GM12878 (cell line): ENCODE results near the gene ADARB1. TPM values are rescaled to one million over a fixed set of nuclear protein-coding genes. Genes with fewer than 3 reads are reported as not detected.

ENCODE experiments used
- ATAC-seq: fragments of 200-7000 bp; cut with Tn5 transposase; 3 replicates; pipeline ENCODE4 v1.9.1; 2020; ENCODE audit warnings: mild to moderate bottlenecking, moderate library complexity
- BruUV-seq: library from RNA; stranded (reverse); fragments of 400-500 nt; replicated peaks from 2 replicates; lab custom pipeline; 2021; lab: Mats Ljungman, UMichigan
- CTCF ChIA-PET: fragments of 300-600 bp; sonication (Branson Sonifier 250); formaldehyde crosslinking; extraction: SDS; loops from one replicate; lab custom pipeline; 2021; ENCODE audit warnings: inconsistent platforms; lab: Yijun Ruan, JAX
- POLR2A ChIA-PET: fragments of 350-600 bp; formaldehyde crosslinking; extraction: SDS; loops from one replicate; lab custom pipeline; 2021; ENCODE audit warnings: inconsistent platforms; lab: Charles Lee
- RAD21 ChIA-PET: fragments of 300-600 bp; sonication (Branson Sonifier 250); formaldehyde crosslinking; loops from one replicate; lab custom pipeline; 2023; ENCODE audit warnings: antibody characterized with exemption; ENCODE audit not compliant: unreplicated experiment; lab: Charles Lee
- SMC1A ChIA-PET: fragments of 300-600 bp; sonication (Branson Sonifier 250); formaldehyde crosslinking; loops from one replicate; lab custom pipeline; 2023; ENCODE audit not compliant: unreplicated experiment, uncharacterized antibody; lab: Charles Lee
- DNase-seq: peaks from one replicate; pipeline ENCODE4 v3.0.0-alpha.2; 2011; ENCODE audit warnings: low read depth, low spot score
- FAIRE-seq: peaks from 3 replicates; lab custom pipeline; 2011; peaks lifted over from hg19 to GRCh38; lab: Jason Lieb, UNC
- H2AFZ ChIP-seq: 2 replicates; pipeline ENCODE4 v1.6.0; 2011; ENCODE audit warnings: low read depth, low read length, control low read depth; ENCODE audit not compliant: control insufficient read depth
- H3K27ac ChIP-seq: 2 replicates; pipeline ENCODE4 v1.5.1; 2011; ENCODE audit warnings: control low read depth; ENCODE audit not compliant: control insufficient read depth, insufficient read depth
- H3K27me3 ChIP-seq, 2 experiments: replicated peaks in 1 of 2; 2 replicates each; pipeline versions ENCODE4 v1.6.0 to v1.6.1; 2011; ENCODE audit warnings: low read length in 1 of 2; ENCODE audit not compliant: control insufficient read depth in 2 of 2, insufficient read depth in 2 of 2
- H3K36me3 ChIP-seq, 2 experiments: 2 replicates each; pipeline ENCODE4 v1.5.1; 2011; ENCODE audit warnings: low read length in 1 of 2; ENCODE audit not compliant: control insufficient read depth in 2 of 2, insufficient read depth in 2 of 2
- H3K4me1 ChIP-seq: 2 replicates; pipeline ENCODE4 v1.6.1; 2011; ENCODE audit warnings: mild to moderate bottlenecking, low read length, moderate library complexity, mixed read lengths; ENCODE audit not compliant: control insufficient read depth, insufficient read depth
- H3K4me2 ChIP-seq: 2 replicates; pipeline ENCODE4 v1.6.0; 2011; ENCODE audit warnings: control low read depth; ENCODE audit not compliant: control insufficient read depth, insufficient read depth
- H3K4me3 ChIP-seq: fragments of 200-600 bp; sonication (generic); 2 replicates; pipeline ENCODE4 v1.5.1; 2016
- H3K79me2 ChIP-seq: 2 replicates; pipeline ENCODE4 v1.6.0; 2011; ENCODE audit warnings: low read length; ENCODE audit not compliant: control insufficient read depth, insufficient read depth
- H3K9ac ChIP-seq: 2 replicates; pipeline ENCODE4 v1.8.0; 2011; ENCODE audit warnings: low read length, control low read depth, mixed read lengths; ENCODE audit not compliant: control insufficient read depth, insufficient read depth
- H3K9me3 ChIP-seq: replicated peaks from 3 replicates; pipeline ENCODE4 v1.5.1; 2011; ENCODE audit warnings: mild to moderate bottlenecking, low read length; ENCODE audit not compliant: control insufficient read depth, insufficient read depth
- H4K20me1 ChIP-seq: 2 replicates; pipeline ENCODE4 v1.6.0; 2011; ENCODE audit not compliant: control insufficient read depth, insufficient read depth
- CREB1 ChIP-seq: IDR thresholded peaks from 2 replicates; pipeline ENCODE4 v1.6.1; 2012; ENCODE audit warnings: low read depth, mild to moderate bottlenecking, inconsistent platforms
- KDM1A ChIP-seq: fragments of 200-600 bp; sonication (generic); IDR thresholded peaks from 2 replicates; pipeline ENCODE4 v1.6.1; 2016; ENCODE audit warnings: borderline replicate concordance
- NR2C2 ChIP-seq: IDR thresholded peaks from 2 replicates; pipeline ENCODE4 v1.6.1; 2011; ENCODE audit warnings: borderline replicate concordance, low read depth; ENCODE audit not compliant: control insufficient read depth, insufficient read length
- NRF1 ChIP-seq: conservative IDR thresholded peaks from 2 replicates; pipeline ENCODE4 v1.6.1; 2011; ENCODE audit warnings: mild to moderate bottlenecking, low read depth, low read length, improper control_type of control experiment
- RAD21 ChIP-seq: IDR thresholded peaks from 2 replicates; pipeline ENCODE4 v1.6.1; 2011; ENCODE audit warnings: mild to moderate bottlenecking, low read depth, low read length, moderate library complexity; ENCODE audit not compliant: insufficient read depth
- RAD51 ChIP-seq: fragments of 450-650 bp; IDR thresholded peaks from 2 replicates; pipeline ENCODE4 v1.6.1; 2016; ENCODE audit warnings: moderate library complexity, mild to moderate bottlenecking, inconsistent platforms
- SP1 ChIP-seq: IDR thresholded peaks from one replicate; pipeline ENCODE4 v1.6.1; 2011; ENCODE audit warnings: low read depth, low read length
- SPI1 ChIP-seq: IDR thresholded peaks from 2 replicates; pipeline ENCODE4 v1.6.1; 2011; ENCODE audit warnings: low read depth, mild to moderate bottlenecking, low read length, moderate library complexity, borderline replicate concordance; ENCODE audit not compliant: insufficient read depth
- SREBF1 ChIP-seq: IDR thresholded peaks from 2 replicates; pipeline ENCODE4 v1.6.1; 2012; ENCODE audit warnings: mild to moderate bottlenecking, low read length
- SUPT20H ChIP-seq: IDR thresholded peaks from 2 replicates; pipeline ENCODE4 v1.6.1; 2011; ENCODE audit warnings: low read depth, mild to moderate bottlenecking, low read length, moderate library complexity, borderline replicate concordance; ENCODE audit not compliant: control insufficient read depth
- TCF3 ChIP-seq: IDR thresholded peaks from 2 replicates; pipeline ENCODE4 v1.6.1; 2012; ENCODE audit warnings: low read depth, mild to moderate bottlenecking, low read length, borderline replicate concordance; ENCODE audit not compliant: insufficient read depth
- ZNF384 ChIP-seq: IDR thresholded peaks from 2 replicates; pipeline ENCODE4 v1.6.1; 2012; ENCODE audit warnings: low read depth, mild to moderate bottlenecking, low read length, improper control_type of control experiment, borderline replicate concordance
- WGBS: methylation state at CpG from one replicate; pipeline ENCODE4 v1.1.6; 2016; ENCODE audit warnings: low lambda C conversion rate; ENCODE audit not compliant: insufficient replicate concordance, insufficient coverage; ENCODE audit errors: missing lambda C conversion rate; 5-methylcytosine and 5-hydroxymethylcytosine counted together
- in situ Hi-C: fragments of 300-500 bp; cut with MboI; formaldehyde crosslinking; loops from 9 replicates; pipeline ENCODE4 v1.14.3; 2018; ENCODE audit warnings: mixed read lengths
- intact Hi-C: fragments of 100-400 bp; cut with micrococcal nuclease; formaldehyde crosslinking; loops from one replicate; pipeline ENCODE4 v1.14.2; 2022; ENCODE audit not compliant: unreplicated experiment
- polyA plus RNA-seq, 11 experiments: library from polyadenylated mRNA; depleted of rRNA in 4 of 11; unstranded in 6 of 11; stranded (reverse) in 5 of 11; fragments of >200 nt; fragmentation: Nextera tagmentation in 4 of 11; fragmentation: Illumina TruSeq in 1 of 11; extraction: Ambion mirVana in 4 of 11; extraction: Trizol in 1 of 11; gene quantifications; 1 replicate in 1 of 11; 2 replicates in 10 of 11; pipeline versions ENCODE4 v1.2.1 to v1.2.3, GENCODE V29; 2011 to 2016; ENCODE audit warnings: inconsistent platforms in 2 of 11, missing spikeins in 2 of 11, low read depth in 1 of 11
- total RNA-seq, 4 experiments: library from RNA; depleted of rRNA in 3 of 4; stranded (reverse); fragments of >200 nt in 3 of 4; fragmentation: Illumina TruSeq in 1 of 4; extraction: Trizol in 1 of 4; gene quantifications; 2 replicates each; pipeline versions ENCODE4 v1.2.1 to v1.2.3, GENCODE V29; 2013 to 2021
- TF ChIP-seq, protein P1 (sequence below): IDR thresholded peaks from 2 replicates; pipeline ENCODE4 v1.6.1; 2012; ENCODE audit warnings: mild to moderate bottlenecking, low read depth, low read length
- TF ChIP-seq, protein P2 (sequence below): fragments of 150-350 bp; IDR thresholded peaks from 2 replicates; pipeline ENCODE4 v1.6.1; 2014; ENCODE audit warnings: mild to moderate bottlenecking, low read depth, low read length
- TF ChIP-seq, protein P3 (sequence below): fragments of 450-650 bp; IDR thresholded peaks from 2 replicates; pipeline ENCODE4 v1.6.1; 2017; ENCODE audit warnings: antibody characterized with exemption, mild to moderate bottlenecking, moderate library complexity

Gene ADARB1
- total and polyA plus RNA-seq, 10 of the 15 experiments (the other 5 are each of a cell fraction or from before 2014, with no cell fraction given) = 5.7 to 61.7 (median 25.3) TPM

DNA sequence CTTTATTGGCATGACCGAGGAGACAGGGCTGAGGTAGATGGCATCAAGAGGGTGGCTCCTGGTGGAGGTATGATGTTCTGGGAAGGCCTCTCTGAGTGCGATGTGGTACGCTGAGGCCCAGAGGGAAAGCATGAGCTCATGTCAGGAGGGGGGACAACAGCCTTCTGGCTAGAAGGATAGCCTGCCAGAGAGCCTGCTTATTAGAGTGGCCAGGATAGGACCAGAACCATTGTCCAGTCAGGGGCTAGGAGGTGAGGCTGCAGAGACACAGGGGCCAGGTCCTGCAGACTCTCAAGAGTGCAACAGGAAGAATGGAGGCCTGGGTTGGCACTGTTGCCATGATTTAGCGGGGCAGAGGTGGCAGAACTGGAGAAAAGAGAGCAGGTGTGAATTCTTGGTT is 7.3 kb downstream of the ADARB1 start:
- H3K36me3 ChIP-seq = peaks cover 0 to 3% of the 10 kb centered on the region in 2 experiments; a peak in 2 of 4 replicates
- no peaks in the 10 kb centered on the region for H3K9me3 ChIP-seq
- no peaks in the 10 kb centered on the region for H3K79me2 ChIP-seq
- intact Hi-C loops (no loop called here), in situ Hi-C loops (no loop called here)
- WGBS = 29% methylated on average over 4 of the region's 4 CpGs
- DNase-seq = no peak
- ChIA-PET RAD21 (no interaction called here), CTCF (interaction anchor here (1.1 to 6.2 kb wide), 3 partner anchors 17 to 57 kb away, joined by 4 to 49 read pairs (median 6); no protein-coding TSS in a partner anchor), POLR2A (no interaction called here), SMC1A (interaction anchor here (6.3 to 6.4 kb wide), 2 partner anchors 17 to 47 kb away, joined by 35 to 77 read pairs; no protein-coding TSS in a partner anchor)
- H3K9ac ChIP-seq = no peak overlapping the region
- ATAC-seq = no peak
- no peak for FAIRE-seq
- H3K4me2 ChIP-seq = no peak overlapping the region
- H4K20me1 ChIP-seq = no peaks in the 10 kb centered on the region; the same call in 1 of the 2 replicates
- H3K27me3 ChIP-seq = peaks cover 0 to 5% of the 10 kb centered on the region in 2 experiments; a peak in 1 of 4 replicates
- TF ChIP-seq ZNF384 (no peak), NRF1 (no peak), RAD21 (no peak), SPI1 (no peak), KDM1A (no peak), TCF3 (no peak), SP1 (no peak), CREB1 (no peak), NR2C2 (no peak), SREBF1 (no peak), SUPT20H (no peak), RAD51 (no peak)
- TF ChIP-seq, protein P1, sequence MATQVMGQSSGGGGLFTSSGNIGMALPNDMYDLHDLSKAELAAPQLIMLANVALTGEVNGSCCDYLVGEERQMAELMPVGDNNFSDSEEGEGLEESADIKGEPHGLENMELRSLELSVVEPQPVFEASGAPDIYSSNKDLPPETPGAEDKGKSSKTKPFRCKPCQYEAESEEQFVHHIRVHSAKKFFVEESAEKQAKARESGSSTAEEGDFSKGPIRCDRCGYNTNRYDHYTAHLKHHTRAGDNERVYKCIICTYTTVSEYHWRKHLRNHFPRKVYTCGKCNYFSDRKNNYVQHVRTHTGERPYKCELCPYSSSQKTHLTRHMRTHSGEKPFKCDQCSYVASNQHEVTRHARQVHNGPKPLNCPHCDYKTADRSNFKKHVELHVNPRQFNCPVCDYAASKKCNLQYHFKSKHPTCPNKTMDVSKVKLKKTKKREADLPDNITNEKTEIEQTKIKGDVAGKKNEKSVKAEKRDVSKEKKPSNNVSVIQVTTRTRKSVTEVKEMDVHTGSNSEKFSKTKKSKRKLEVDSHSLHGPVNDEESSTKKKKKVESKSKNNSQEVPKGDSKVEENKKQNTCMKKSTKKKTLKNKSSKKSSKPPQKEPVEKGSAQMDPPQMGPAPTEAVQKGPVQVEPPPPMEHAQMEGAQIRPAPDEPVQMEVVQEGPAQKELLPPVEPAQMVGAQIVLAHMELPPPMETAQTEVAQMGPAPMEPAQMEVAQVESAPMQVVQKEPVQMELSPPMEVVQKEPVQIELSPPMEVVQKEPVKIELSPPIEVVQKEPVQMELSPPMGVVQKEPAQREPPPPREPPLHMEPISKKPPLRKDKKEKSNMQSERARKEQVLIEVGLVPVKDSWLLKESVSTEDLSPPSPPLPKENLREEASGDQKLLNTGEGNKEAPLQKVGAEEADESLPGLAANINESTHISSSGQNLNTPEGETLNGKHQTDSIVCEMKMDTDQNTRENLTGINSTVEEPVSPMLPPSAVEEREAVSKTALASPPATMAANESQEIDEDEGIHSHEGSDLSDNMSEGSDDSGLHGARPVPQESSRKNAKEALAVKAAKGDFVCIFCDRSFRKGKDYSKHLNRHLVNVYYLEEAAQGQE = no peak
- TF ChIP-seq, protein P2, sequence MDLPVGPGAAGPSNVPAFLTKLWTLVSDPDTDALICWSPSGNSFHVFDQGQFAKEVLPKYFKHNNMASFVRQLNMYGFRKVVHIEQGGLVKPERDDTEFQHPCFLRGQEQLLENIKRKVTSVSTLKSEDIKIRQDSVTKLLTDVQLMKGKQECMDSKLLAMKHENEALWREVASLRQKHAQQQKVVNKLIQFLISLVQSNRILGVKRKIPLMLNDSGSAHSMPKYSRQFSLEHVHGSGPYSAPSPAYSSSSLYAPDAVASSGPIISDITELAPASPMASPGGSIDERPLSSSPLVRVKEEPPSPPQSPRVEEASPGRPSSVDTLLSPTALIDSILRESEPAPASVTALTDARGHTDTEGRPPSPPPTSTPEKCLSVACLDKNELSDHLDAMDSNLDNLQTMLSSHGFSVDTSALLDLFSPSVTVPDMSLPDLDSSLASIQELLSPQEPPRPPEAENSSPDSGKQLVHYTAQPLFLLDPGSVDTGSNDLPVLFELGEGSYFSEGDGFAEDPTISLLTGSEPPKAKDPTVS = no peak
- TF ChIP-seq, protein P3, sequence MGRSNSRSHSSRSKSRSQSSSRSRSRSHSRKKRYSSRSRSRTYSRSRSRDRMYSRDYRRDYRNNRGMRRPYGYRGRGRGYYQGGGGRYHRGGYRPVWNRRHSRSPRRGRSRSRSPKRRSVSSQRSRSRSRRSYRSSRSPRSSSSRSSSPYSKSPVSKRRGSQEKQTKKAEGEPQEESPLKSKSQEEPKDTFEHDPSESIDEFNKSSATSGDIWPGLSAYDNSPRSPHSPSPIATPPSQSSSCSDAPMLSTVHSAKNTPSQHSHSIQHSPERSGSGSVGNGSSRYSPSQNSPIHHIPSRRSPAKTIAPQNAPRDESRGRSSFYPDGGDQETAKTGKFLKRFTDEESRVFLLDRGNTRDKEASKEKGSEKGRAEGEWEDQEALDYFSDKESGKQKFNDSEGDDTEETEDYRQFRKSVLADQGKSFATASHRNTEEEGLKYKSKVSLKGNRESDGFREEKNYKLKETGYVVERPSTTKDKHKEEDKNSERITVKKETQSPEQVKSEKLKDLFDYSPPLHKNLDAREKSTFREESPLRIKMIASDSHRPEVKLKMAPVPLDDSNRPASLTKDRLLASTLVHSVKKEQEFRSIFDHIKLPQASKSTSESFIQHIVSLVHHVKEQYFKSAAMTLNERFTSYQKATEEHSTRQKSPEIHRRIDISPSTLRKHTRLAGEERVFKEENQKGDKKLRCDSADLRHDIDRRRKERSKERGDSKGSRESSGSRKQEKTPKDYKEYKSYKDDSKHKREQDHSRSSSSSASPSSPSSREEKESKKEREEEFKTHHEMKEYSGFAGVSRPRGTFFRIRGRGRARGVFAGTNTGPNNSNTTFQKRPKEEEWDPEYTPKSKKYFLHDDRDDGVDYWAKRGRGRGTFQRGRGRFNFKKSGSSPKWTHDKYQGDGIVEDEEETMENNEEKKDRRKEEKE = no peak
- H3K27ac ChIP-seq = no peak overlapping the region
- no peaks in the 10 kb centered on the region for H3K4me1 ChIP-seq
- H3K4me3 ChIP-seq = no peak overlapping the region
- BruUV-seq = no TSS peak
- H2AFZ ChIP-seq = no peak overlapping the region
